Measurements from ENCODE around the gene KLHL29.

KLHL29 gene

DNA sequence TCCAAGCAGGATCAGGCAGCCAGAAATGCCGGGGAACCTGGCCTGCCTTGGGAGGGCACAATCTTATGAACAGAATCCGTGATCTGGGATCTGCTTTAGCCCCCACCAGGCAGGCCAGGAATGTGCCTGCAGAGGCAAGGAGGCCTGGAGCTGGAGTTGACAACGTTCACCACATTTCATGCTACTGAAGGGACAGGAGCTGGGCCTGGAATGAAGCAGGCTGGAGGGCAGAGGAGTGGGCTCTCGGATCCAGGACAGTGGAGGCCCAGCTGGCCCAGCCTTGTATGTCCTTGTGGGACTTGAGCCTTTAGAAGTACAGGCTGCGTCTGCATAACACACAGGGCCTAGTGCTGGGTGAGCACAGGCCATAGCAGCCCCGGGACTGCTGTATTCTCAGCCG is 91.8 kb downstream of the KLHL29 start:
- H3K36me3 Mint-ChIP-seq (ENCODE audit: insufficient read depth) = peaks cover 4% of the 10 kb centered on the region
- no peak overlapping the region for H3K27ac Mint-ChIP-seq
- peaks cover 53 to 76% of the 10 kb centered on the region in 2 donors for H3K27me3 Mint-ChIP-seq
- H3K4me1 Mint-ChIP-seq (ENCODE audit: low read depth in 2 of 2) = no peaks in the 10 kb centered on the region
- ATAC-seq (replicated peaks) (no peak), DNase-seq (no peak)
- no peaks in the 10 kb centered on the region for H3K9me3 Mint-ChIP-seq
- no peak overlapping the region for H3K4me3 Mint-ChIP-seq

DNA sequence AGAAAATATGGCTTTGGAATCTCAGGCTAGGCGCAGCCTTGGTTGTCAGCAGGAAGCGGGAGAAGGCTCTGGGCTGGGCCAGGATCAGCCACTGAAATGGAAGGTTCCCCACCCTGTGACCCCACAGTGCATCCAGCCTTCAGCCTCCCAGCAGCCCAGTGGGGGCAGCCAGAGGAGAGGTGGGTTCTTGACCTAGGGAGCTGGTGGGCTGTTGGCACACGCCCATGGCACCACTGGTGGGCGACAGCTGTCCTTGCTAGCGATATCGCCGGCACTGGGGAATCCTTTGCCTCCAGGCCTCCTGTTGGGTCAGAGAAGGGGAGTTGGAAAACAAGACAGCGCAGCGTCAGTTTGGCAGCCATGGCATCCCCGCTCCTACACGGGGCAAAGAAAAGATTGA is 92.4 kb downstream of the KLHL29 start:
- Mint-ChIP-seq H3K9me3 (no peaks in the 10 kb centered on the region), H3K27me3 (peaks cover 47 to 72% of the 10 kb centered on the region in 2 donors), H3K4me1 (ENCODE audit: low read depth in 2 of 2) (no peaks in the 10 kb centered on the region), H3K36me3 (ENCODE audit: insufficient read depth) (peaks cover 4% of the 10 kb centered on the region), H3K27ac (no peak overlapping the region), H3K4me3 (no peak overlapping the region)
- no peak for DNase-seq
- ATAC-seq (replicated peaks) = no peak

DNA sequence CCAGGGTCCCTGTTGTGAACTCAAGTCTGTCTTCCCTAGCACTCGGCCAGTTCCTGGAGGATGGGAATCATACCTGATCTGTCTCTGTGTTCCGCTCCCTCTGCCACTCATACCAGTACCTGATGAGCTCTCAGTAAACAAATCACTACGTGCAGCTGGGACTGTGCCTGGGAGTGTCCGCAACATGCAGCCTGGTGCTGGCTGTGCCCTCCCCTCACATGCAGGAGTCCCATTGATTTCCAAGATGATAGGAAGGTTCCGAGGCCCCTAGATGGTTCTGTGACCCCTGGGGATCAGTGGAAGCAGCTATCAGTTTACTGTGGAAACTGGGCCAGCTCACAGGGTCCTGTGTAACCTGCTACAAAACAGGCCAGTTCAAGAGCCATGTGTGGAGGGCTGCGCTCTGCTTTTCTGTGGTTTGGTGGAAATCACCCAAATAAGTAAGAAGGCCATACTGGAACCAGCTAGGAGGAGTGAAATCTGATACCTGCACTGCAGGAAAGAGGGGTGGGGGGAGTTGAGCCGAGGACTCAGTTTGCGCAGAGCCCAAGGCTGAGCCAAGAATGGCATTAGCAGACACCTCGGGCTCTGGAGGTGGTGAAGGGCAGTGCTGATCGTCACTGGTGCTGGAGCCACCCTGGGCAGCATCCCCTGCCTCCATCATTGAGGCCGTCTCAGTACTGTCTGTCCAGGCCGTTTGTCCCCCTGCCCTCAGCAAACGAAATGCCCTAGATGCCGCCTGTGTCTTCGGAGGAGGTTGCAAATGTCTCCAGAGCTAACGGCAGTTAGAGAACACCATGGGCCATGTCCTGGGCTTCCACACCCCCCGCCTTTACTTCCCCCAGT is 93.3 kb downstream of the KLHL29 start:
- ATAC-seq (replicated peaks) (no peak), DNase-seq (no peak)
- H3K4me1 Mint-ChIP-seq (ENCODE audit: low read depth in 2 of 2) = no peaks in the 10 kb centered on the region
- peaks cover 47 to 71% of the 10 kb centered on the region in 2 donors for H3K27me3 Mint-ChIP-seq
- no peak overlapping the region for H3K4me3 Mint-ChIP-seq
- H3K9me3 Mint-ChIP-seq = no peaks in the 10 kb centered on the region
- H3K27ac Mint-ChIP-seq = no peak overlapping the region
- H3K36me3 Mint-ChIP-seq (ENCODE audit: insufficient read depth) = peaks cover 4% of the 10 kb centered on the region

DNA sequence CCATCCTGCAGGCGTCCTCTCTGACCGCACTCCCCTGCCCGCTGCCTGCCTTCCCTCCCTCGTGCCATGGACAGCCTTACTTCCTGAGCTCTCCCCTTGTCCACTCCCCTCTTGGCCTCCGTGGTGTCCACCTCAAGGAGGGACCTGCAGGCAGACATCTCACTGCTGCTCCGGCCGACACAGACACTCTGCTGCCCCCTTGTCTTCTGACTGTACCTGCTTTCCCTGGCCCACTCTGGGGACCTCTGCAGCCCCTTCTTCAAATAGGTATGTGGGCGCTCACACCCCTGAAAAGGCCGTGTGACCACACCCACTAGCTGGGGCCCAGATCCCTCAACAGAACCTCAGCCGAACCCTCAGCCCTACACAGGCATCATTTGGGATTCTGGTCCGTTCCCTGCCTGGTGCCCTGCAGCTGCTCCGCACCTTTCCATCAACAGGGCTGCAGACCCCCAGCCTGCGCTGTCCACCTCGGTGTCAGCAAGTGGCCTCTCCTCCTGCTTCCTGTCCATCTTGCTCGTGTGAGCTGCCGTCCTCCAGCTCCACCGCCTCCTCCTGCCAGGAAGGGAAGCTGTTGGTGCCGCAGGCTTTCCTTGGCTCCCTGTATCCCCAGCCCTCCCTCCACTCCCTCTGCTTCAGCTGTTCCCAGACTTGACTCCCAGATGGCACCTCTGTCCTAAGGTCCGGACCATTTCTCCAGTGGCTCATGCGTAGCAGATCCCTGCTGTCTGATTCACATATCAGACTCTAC is 94.1 kb downstream of the KLHL29 start:
- Mint-ChIP-seq H3K27ac (no peak overlapping the region), H3K4me3 (no peak overlapping the region), H3K36me3 (ENCODE audit: insufficient read depth) (peaks cover 4% of the 10 kb centered on the region), H3K27me3 (peaks cover 49 to 71% of the 10 kb centered on the region in 2 donors), H3K4me1 (ENCODE audit: low read depth in 2 of 2) (no peaks in the 10 kb centered on the region), H3K9me3 (no peaks in the 10 kb centered on the region)
- DNase-seq = no peak
- ATAC-seq (replicated peaks) = no peak

DNA sequence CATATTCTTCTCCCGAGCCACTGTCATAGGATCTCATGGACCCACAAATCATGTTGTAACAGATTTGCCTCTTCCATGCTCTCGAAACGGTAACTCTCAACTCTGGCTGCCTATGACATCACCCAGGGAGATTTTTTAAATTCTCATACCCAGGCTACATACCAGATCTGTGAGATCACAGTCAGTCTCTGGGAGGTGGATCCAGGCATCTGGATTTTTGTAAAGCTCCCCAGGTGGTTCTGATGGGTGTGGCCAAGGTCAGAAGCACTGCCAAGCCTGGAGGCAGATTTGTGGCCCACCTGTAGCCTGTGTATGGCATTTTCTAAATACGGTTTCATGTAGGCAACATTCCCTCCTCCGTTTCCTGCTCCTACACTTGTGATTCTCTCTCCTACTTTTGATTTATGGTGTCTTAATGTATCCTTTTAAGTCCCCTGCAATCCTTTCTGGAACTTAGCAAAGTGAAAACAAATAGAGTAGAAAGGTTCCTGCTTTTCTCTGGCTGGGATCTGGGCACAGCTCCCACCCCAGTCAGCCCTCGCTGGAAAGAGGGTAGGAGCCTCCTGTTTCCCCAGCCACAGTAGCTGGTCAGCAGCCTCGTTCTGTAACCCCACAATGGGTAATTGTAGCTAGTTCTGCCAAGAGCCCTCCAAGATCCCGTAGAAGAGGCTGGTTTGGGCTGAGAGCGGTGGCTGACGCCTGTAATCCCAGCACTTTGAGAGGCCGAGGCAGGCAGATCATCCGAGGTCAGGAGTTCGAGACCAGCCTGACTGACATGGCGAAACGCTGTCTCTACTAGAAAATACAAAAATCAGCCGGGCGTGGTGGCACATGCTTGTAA is 96.2 kb downstream of the KLHL29 start:
- H3K27ac Mint-ChIP-seq = no peak overlapping the region
- no peaks in the 10 kb centered on the region for H3K9me3 Mint-ChIP-seq
- peaks cover 43 to 72% of the 10 kb centered on the region in 2 donors for H3K27me3 Mint-ChIP-seq
- H3K4me1 Mint-ChIP-seq (ENCODE audit: low read depth in 2 of 2) = no peaks in the 10 kb centered on the region
- H3K36me3 Mint-ChIP-seq (ENCODE audit: insufficient read depth) = peaks cover 4% of the 10 kb centered on the region
- ATAC-seq (replicated peaks) (no peak), DNase-seq (no peak)
- H3K4me3 Mint-ChIP-seq = no peak overlapping the region

DNA sequence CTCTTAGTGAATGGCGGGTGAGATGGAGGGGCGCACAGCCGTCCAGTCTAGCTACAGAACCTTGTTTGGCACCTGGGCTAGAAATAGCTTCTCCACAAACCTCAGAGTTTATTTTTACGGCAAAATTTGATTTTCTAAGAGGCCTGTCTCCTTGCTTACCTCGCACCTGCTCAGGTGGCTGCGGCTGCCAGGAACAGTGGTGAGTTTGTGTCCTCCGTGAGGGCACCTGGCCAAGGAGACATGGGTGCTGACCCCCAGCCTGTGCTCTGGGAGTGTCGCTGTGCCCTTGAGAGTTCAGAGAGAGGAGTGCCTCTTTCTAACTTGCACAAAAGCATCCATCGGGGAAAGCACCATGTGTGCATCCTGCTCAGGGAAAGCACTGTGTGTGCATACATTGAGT is 97.2 kb downstream of the KLHL29 start:
- Mint-ChIP-seq H3K27me3 (peaks cover 43 to 78% of the 10 kb centered on the region in 2 donors), H3K36me3 (ENCODE audit: insufficient read depth) (peaks cover under 1% of the 10 kb centered on the region), H3K27ac (no peak overlapping the region), H3K9me3 (no peaks in the 10 kb centered on the region), H3K4me1 (ENCODE audit: low read depth in 2 of 2) (no peaks in the 10 kb centered on the region), H3K4me3 (no peak overlapping the region)
- no peak for ATAC-seq (replicated peaks)
- no peak for DNase-seq

DNA sequence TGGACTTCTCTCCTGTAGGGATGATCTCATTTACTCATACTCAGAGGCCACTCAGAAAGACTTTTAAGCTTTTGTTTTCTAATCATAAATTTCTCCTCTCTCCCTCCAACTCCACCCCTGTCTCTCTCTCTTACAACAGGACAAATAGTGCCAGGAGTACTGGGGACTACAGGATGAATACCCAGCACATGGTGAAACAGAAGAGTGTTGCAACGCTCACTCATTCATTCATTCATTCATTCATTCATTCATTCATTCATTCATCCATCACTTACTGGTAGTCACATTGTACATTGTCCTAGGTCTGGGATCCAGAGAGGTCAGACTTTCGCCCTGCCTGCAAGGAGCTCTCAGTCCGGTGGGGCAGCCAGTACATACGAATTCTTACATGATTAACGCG is 97.6 kb downstream of the KLHL29 start:
- Mint-ChIP-seq H3K4me1 (ENCODE audit: low read depth in 2 of 2) (no peaks in the 10 kb centered on the region), H3K9me3 (no peaks in the 10 kb centered on the region), H3K4me3 (no peak overlapping the region), H3K27ac (no peak overlapping the region), H3K36me3 (ENCODE audit: insufficient read depth) (no peaks in the 10 kb centered on the region), H3K27me3 (peaks cover 43 to 81% of the 10 kb centered on the region in 2 donors)
- DNase-seq = no peak
- ATAC-seq (replicated peaks) = no peak

DNA sequence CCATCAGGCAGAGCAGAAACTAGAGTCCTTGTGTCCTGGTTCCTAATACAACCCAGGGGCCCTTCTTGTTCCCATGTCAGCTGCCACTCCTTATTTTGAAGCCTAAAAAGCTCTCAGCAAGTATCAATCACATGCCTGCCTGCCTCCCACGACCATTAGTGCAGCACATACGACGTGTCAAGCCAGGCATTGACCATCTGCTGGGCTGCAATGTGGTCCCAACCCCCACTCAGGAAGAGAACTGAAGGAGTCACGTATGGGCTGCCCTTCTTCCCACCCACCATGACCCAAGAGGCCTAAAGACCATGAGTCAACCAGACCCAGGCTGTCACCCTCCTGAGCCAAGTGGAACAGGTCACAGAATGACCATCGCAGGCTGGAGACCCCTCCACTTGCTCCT is 98.8 kb downstream of the KLHL29 start:
- DNase-seq (no peak), ATAC-seq (replicated peaks) (no peak)
- no peak overlapping the region for H3K27ac Mint-ChIP-seq
- no peak overlapping the region for H3K4me3 Mint-ChIP-seq
- H3K9me3 Mint-ChIP-seq = no peaks in the 10 kb centered on the region
- H3K4me1 Mint-ChIP-seq (ENCODE audit: low read depth in 2 of 2) = no peaks in the 10 kb centered on the region
- H3K27me3 Mint-ChIP-seq = peaks cover 45 to 83% of the 10 kb centered on the region in 2 donors
- H3K36me3 Mint-ChIP-seq (ENCODE audit: insufficient read depth) = no peaks in the 10 kb centered on the region

DNA sequence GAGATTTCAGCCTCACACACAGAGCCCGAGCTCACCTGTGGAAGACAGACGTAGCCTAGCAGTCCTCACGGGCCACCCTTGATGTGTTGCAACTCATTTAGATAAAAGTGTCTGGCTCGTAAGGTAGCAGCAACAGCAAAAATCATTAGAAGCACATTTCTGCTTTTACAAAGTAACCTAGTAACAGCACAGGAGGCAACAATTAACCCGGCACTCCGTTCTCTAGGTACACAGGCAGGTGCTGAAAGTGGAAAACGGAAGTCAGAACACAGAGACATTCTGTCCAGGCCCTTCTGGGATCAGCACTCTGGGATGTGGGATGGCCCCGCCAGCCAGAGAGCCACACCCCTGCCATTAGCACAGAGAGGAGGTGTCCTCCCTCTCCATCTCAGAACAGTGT is 99.3 kb downstream of the KLHL29 start:
- no peak overlapping the region for H3K4me3 Mint-ChIP-seq
- DNase-seq (no peak), ATAC-seq (replicated peaks) (no peak)
- H3K27ac Mint-ChIP-seq = no peak overlapping the region
- H3K4me1 Mint-ChIP-seq (ENCODE audit: low read depth in 2 of 2) = no peaks in the 10 kb centered on the region
- no peaks in the 10 kb centered on the region for H3K9me3 Mint-ChIP-seq
- no peaks in the 10 kb centered on the region for H3K36me3 Mint-ChIP-seq (ENCODE audit: insufficient read depth)
- peaks cover 40 to 83% of the 10 kb centered on the region in 2 donors for H3K27me3 Mint-ChIP-seq

DNA sequence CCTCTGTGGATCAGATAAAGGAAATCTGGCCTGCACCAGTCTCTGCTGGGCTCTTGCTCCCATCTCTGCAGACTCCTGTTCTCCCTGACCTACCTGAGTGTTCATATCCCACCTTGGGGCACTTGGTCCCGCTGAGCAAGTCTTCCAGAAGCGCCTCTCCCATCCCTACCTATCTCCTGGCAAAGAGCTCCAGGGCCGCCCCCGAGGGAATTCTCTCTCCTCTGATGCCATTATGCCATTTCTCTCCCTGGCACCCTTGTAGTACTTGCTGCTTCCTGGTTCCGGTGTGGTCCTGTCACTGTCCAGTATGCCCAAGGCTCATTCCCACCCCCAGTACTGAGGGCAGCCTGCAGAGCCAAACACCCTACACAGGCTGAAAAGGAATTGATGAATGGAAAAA is 99.8 kb downstream of the KLHL29 start:
- H3K27me3 Mint-ChIP-seq = peaks cover 35 to 83% of the 10 kb centered on the region in 2 donors
- DNase-seq = no peak
- H3K9me3 Mint-ChIP-seq = no peaks in the 10 kb centered on the region
- ATAC-seq (replicated peaks) = no peak
- no peaks in the 10 kb centered on the region for H3K4me1 Mint-ChIP-seq (ENCODE audit: low read depth in 2 of 2)
- no peak overlapping the region for H3K4me3 Mint-ChIP-seq
- H3K27ac Mint-ChIP-seq = no peak overlapping the region
- no peaks in the 10 kb centered on the region for H3K36me3 Mint-ChIP-seq (ENCODE audit: insufficient read depth)

DNA sequence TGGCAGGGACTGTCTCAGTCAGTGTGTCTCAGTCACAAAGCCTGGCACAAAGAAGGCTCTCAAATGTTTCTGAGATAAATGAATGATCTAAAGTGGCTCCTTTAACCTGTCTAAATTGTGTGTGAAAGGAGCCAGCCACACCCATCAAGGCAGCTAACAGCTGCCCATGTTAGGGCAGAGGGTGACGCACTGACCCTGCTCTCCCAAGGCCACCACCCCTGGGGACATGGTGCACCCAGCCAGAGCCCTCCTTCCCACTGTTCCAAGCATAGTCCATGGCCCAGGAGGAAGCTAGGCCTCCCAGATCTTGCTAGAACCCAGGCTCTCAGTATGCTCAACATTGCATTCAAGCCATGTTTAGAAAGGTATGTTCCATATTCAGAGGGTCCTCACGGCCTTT is 100.3 kb downstream of the KLHL29 start:
- Mint-ChIP-seq H3K27me3 (peaks cover 33 to 82% of the 10 kb centered on the region in 2 donors), H3K27ac (no peak overlapping the region), H3K36me3 (ENCODE audit: insufficient read depth) (no peaks in the 10 kb centered on the region), H3K4me1 (ENCODE audit: low read depth in 2 of 2) (no peaks in the 10 kb centered on the region), H3K4me3 (no peak overlapping the region), H3K9me3 (no peaks in the 10 kb centered on the region)
- no peak for ATAC-seq (replicated peaks)
- no peak for DNase-seq

DNA sequence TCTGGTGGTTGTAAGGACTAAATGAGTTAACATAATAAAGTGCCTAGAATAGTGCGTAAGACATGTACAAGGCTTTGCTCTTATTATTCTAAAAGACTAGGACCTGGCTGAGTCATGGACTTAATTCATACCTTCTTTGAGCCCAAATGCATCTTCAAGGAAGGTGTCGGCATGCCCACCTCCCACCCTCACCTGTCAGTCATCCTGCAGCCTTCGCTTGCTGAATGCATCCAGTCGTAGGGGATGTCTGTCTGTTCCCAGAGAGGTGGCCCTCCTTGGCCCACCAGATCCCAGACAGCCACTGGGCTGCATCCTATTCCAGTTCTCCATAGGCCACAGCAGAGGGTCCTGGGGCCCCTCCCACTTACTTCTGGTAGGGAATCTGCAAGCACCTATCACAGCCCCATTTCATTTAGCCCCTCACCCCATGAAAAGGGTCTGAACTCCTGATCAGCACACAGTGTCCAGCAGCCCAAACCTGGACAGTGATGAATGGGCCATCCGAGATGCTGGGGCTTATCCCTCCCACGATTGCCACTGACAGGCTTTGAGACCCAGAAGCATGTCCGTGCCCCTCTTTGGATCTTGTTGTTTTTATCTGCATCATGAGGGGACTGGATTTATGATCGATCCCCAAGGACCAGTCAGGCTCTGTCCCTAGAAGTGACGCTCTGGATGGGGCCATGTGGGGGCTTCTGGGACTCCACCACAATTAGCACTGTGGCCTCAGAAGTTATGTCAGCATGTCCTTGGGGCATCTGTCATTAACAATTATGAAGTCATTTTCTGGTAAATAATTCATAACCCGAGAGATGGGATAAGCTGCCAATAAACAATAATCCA is 101.1 kb downstream of the KLHL29 start:
- Mint-ChIP-seq H3K9me3 (no peaks in the 10 kb centered on the region), H3K27ac (no peak overlapping the region), H3K4me3 (no peak overlapping the region), H3K4me1 (ENCODE audit: low read depth in 2 of 2) (no peaks in the 10 kb centered on the region), H3K27me3 (peaks cover 27 to 74% of the 10 kb centered on the region in 2 donors), H3K36me3 (ENCODE audit: insufficient read depth) (no peaks in the 10 kb centered on the region)
- ATAC-seq (replicated peaks) (no peak), DNase-seq (no peak)

DNA sequence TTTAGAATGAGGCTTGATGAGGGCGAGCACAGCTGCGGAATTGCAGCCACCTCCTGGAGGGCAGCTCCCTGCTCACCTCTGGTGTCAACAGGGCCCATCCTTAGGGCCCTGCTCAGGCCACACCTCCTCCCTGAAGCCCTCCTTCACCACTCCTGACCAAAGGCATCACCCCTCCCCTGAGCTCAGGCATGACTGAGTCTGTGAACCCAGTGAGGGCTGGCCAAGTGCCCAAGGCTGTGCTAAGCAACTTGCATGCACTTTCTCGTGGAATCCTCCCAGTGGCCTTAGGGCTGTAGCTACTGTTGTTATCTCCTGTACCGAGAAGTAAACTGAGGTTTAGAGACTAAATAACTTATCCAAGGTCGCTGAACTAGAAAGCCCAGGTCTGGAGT is 101.7 kb downstream of the KLHL29 start:
- H3K4me3 Mint-ChIP-seq = no peak overlapping the region
- ATAC-seq (replicated peaks) (no peak), DNase-seq (no peak)
- no peaks in the 10 kb centered on the region for H3K36me3 Mint-ChIP-seq (ENCODE audit: insufficient read depth)
- no peak overlapping the region for H3K27ac Mint-ChIP-seq
- H3K27me3 Mint-ChIP-seq = peaks cover 31 to 74% of the 10 kb centered on the region in 2 donors
- no peaks in the 10 kb centered on the region for H3K9me3 Mint-ChIP-seq
- no peaks in the 10 kb centered on the region for H3K4me1 Mint-ChIP-seq (ENCODE audit: low read depth in 2 of 2)
